ENCODE data around the gene SLC25A41.

The SLC25A41 gene

DNA sequence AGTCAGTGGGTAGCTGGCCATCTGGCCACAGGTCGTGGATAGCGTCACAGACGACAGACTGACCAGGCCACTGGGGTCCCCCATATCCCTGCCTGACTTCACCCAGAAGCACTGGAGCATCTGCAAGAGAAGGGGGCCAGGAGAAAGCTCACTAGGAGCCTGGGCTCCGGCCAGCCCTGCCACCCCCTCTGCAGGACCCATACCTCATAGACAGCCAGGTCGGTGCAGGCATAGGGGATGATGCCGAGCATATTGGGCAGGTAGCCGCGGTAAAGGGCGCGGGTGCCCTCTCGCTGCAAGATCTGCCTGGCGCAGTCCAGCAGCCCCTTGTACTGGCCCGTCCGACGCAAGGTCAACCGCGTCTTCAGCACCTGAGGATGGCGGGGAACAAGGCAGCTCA, 6.4 kb downstream of the SLC25A41 start:
- Mint-ChIP-seq H3K27ac (no peak overlapping the region), H3K9me3 (peaks cover 3% of the 10 kb centered on the region), H3K4me1 (ENCODE audit: low read depth) (peaks cover 21% of the 10 kb centered on the region), H3K27me3 (ENCODE audit: low read depth) (no peaks in the 10 kb centered on the region), H3K4me3 (no peak overlapping the region), H3K36me3 (ENCODE audit: low read depth) (peaks cover 12% of the 10 kb centered on the region)
- DNase-seq (ENCODE audit: low spot score), result no peak

DNA sequence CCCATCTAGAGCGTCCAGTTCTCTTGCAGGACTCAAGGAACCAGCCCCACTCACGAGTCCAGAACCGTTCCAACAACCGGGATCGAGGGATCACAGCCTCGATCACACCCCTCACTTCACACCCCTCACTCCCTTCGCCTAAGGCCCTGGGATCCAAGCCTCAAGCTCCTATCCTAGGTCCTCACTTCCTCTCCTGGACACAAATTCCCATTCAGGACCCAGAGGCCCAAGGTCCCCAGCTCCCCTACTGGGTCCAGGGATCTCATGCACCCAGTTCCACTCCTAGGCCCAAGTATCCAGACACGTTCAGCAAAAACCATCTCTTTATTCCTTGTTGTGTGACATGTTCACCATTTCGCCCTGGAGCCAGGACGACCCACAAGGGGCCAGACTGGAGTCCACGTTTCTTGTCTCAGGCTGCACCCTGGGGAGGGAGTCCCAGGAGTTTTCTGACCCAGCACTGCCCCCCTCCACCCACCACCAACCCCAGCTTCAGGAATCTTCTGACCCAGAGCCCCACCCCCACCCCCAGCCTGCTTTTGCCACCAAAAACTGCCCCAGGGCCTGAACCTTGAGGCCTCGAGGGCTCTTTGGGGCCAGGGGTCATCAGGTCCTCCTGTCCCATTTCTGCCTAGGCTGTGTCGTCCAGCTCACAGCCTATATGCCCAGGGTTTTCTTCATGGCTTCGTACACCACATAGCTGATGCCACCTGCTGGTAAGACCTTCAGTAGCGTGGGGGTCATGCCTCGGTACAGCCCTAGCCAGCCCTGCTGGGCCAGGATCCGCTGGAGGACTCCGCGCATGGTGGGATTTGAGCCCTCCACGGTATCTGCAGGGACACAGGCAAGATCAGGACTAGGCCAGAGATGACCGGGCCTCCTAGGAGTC, 7.6 kb downstream of the SLC25A41 start:
- Mint-ChIP-seq H3K36me3 (ENCODE audit: low read depth) (peaks cover 17% of the 10 kb centered on the region), H3K4me3 (peak overlapping the region; percentile 75), H3K27me3 (ENCODE audit: low read depth) (no peaks in the 10 kb centered on the region), H3K4me1 (ENCODE audit: low read depth) (peaks cover 22% of the 10 kb centered on the region), H3K9me3 (peaks cover 3% of the 10 kb centered on the region), H3K27ac (peak overlapping the region; percentile 87)
- no peak for DNase-seq (ENCODE audit: low spot score)

DNA sequence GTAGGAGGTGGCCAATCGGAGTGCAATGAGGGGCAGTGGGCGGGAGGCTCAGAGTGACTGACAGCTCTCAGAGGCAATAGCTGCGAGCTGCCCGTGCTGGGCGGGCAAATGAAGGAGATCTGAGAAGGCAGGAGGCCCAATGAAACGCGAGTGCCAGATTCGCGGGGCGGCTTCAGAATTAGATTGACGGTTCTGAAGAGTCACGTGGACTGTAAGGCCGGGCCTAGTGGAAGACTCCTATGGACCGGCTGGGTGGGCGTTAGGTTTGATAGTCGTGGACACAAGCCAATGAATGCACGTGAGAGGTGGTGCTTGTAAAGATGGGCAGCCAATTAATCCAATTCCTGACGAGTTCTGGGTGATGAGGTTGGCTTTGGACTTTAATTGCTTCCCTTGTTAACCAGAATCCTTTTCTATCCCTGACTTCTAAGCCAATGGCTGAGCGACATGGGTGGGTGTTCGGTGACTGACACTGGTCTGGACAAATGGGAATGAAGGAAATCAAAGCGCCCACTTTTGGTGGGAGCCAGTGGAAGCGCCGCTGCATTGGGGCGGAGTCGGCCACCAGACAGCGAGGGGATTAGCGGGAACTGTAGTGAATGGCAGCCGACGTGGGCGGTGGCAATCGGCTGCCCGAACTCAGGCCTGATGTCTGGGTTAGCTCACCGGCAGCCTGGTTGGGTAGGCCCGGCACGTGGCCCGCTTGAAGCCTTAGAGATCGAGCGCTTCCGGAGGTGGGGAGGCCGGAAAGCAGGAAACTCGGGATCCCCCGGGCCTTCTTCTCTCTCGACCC, 8.4 kb downstream of the SLC25A41 start:
- H3K27me3 Mint-ChIP-seq (ENCODE audit: low read depth), result no peaks in the 10 kb centered on the region
- H3K36me3 Mint-ChIP-seq (ENCODE audit: low read depth), result peaks cover 24% of the 10 kb centered on the region
- peak overlapping the region; percentile 87 for H3K27ac Mint-ChIP-seq

DNA sequence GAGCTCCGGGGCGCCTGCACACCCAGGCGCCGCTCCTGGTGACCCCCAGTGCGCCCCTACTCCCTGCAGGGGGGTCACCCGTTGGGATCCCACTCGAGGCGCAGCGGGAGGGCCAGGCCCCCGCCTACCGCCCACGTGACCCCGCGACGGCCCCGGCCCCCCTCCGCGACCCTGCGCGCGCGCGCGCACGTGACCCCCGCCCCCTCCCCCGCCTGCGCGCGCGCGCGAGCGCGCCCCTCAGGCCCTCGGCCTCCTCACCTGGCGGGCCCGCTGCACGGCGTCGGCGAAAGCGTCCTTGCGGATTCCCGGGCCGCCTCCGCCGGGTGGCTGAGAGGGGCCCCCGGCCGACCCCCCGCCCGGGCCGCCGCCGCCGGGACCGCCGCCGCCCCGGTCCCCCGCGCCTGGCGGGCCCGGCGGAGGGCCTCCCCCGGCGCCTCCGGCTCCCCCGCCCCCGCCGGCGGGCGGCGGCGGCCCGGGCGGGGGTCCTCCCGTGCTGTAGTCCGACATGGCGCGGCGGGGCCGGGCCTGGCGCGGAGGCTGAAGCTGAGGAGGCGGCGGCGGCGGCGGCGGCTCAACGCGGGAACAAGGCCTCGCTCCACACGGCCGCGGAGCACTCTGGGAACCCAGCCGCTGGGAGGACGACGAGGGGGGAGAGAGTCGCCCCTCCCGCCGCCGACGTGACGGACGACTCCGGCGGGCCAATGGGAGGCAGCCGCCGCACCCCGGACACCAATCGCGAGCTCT, 9.2 kb downstream of the SLC25A41 start, which contains the start of gene KHSRP:
Gene KHSRP, minus strand, starts transcription at position 617 of the 744 bp plus-strand sequence. Its CDS starts 110 bp downstream, at position 507.
- peaks cover 24% of the 10 kb centered on the region for H3K4me1 Mint-ChIP-seq (ENCODE audit: low read depth)
- DNase-seq (ENCODE audit: low spot score), result peak; percentile 9
- peaks cover 29% of the 10 kb centered on the region for H3K36me3 Mint-ChIP-seq (ENCODE audit: low read depth)
- H3K4me3 Mint-ChIP-seq, result peak within 1 kb of the TSS; percentile 94
- no peaks in the 10 kb centered on the region for H3K27me3 Mint-ChIP-seq (ENCODE audit: low read depth)
- H3K27ac Mint-ChIP-seq, result peak within 1 kb of the TSS; percentile 87
- H3K9me3 Mint-ChIP-seq, result peaks cover 3% of the 10 kb centered on the region

More for the DNA sequence above, 8.4 kb downstream of the SLC25A41 start:
- peak; percentile 100 for DNase-seq (ENCODE audit: low spot score)
- Mint-ChIP-seq H3K9me3 (peaks cover 3% of the 10 kb centered on the region), H3K4me3 (peak overlapping the region; percentile 75), H3K4me1 (ENCODE audit: low read depth) (peaks cover 22% of the 10 kb centered on the region)

DNA sequence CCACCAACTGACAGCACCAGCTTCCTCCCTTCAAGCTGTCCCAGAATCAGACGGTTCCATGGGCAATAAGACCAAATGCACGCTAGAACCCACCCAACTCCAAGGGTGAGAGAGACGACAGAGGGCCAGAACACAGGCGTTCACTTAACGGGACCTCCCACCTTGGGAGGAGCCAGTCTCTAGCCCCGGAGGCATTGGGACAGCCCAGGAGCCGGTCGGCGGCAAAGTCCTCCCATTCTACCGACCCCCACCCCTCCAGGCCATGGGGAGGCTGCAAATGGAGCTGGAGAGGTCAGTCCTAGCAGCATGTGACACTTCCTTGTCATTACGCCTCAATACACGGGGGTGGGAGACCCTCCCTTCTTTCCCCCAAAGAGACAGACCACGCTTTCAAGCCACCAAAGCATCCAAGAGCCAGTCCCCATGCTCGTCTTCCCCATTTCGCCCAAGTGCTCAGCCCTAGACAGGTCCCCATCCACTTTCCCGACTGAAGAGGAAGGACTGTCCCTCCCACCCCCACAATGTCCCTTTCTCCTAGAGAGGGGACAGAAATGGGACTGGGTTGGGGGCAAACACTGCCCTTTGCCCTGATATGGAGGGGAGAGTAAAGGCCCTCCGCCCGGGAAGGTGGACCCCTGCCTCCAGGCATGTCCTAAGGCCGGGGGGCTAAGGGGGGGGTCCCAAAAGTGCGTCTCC, 9.9 kb downstream of the SLC25A41 start:
- Mint-ChIP-seq H3K27me3 (ENCODE audit: low read depth) (no peaks in the 10 kb centered on the region), H3K4me1 (ENCODE audit: low read depth) (peaks cover 24% of the 10 kb centered on the region), H3K27ac (peak overlapping the region; percentile 79), H3K9me3 (peaks cover 3% of the 10 kb centered on the region), H3K36me3 (ENCODE audit: low read depth) (peaks cover 34% of the 10 kb centered on the region), H3K4me3 (peak overlapping the region; percentile 94)
- DNase-seq (ENCODE audit: low spot score), result peak; percentile 40

DNA sequence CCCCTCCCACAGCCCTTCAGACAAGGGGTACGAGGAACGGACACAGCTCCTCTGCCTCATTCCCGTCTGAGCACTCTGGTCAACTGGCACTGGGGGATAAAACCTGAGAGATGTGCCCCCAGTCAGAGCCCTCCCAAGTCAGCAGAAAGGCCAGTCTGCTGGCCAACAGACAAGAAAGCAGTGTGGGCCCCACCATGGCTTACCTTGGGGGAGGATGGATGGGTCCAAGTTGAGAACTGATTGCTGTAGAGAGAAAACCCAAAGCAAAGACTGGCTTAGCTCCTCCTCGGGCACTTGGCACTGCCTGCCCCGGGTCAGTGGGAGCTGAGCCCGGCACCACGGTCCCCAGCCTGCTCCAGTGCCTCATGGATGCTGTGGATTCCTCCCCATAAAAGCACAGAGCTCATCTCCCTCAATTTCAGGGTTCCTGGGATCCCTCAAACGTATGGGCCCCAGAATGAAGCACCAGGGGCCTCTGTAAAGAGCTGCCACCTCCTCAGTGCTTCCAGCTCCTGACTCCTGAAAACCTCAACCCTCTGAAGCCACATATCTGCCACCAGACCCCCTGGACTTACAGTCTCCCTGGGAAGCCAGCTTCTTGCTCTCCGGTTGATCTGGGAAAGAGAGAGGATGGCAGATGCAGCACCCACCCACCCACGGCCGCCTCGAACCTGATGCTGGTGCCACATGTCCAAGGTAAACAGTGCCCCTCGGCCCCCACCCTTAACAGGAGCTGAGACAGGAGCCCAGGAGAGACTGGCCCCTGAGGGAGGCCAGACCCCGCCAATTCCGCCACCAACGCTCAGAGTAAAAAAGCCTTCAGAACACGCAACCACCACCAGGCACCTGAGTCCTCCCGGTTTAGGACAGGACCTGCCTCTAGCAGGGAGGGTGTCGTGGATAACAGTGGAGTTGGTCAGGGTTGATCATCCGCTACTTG, 12.2 kb downstream of the SLC25A41 start:
- no peak overlapping the region for H3K4me3 Mint-ChIP-seq
- DNase-seq (ENCODE audit: low spot score), result no peak
- H3K27ac Mint-ChIP-seq, result no peak overlapping the region
- peaks cover 3% of the 10 kb centered on the region for H3K9me3 Mint-ChIP-seq
- H3K4me1 Mint-ChIP-seq (ENCODE audit: low read depth), result peaks cover 24% of the 10 kb centered on the region
- H3K27me3 Mint-ChIP-seq (ENCODE audit: low read depth), result no peaks in the 10 kb centered on the region
- peaks cover 49% of the 10 kb centered on the region for H3K36me3 Mint-ChIP-seq (ENCODE audit: low read depth)

DNA sequence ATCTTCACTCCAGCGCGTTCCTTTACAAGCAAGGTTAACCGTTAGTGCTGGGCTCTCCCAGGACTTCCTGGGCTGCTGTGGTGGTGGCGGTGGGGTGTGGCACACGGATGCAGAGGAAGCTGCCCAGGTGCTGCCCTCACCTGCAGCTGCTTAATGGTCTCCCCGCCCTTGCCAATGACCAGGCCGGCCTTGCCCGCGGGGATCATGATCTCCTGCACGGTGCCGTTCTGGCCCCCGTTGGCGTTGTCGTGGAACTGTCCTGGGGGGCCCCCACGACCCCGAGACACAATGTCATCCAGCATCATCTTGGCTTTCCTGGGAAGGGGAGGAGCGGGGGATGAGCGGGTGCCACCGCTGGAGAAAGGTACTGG, 15.0 kb downstream of the SLC25A41 start:
- Mint-ChIP-seq H3K27ac (no peak overlapping the region), H3K4me3 (no peak overlapping the region), H3K9me3 (no peaks in the 10 kb centered on the region), H3K4me1 (ENCODE audit: low read depth) (peaks cover 16% of the 10 kb centered on the region), H3K27me3 (ENCODE audit: low read depth) (no peaks in the 10 kb centered on the region), H3K36me3 (ENCODE audit: low read depth) (peaks cover 58% of the 10 kb centered on the region)
- no peak for DNase-seq (ENCODE audit: low spot score)

DNA sequence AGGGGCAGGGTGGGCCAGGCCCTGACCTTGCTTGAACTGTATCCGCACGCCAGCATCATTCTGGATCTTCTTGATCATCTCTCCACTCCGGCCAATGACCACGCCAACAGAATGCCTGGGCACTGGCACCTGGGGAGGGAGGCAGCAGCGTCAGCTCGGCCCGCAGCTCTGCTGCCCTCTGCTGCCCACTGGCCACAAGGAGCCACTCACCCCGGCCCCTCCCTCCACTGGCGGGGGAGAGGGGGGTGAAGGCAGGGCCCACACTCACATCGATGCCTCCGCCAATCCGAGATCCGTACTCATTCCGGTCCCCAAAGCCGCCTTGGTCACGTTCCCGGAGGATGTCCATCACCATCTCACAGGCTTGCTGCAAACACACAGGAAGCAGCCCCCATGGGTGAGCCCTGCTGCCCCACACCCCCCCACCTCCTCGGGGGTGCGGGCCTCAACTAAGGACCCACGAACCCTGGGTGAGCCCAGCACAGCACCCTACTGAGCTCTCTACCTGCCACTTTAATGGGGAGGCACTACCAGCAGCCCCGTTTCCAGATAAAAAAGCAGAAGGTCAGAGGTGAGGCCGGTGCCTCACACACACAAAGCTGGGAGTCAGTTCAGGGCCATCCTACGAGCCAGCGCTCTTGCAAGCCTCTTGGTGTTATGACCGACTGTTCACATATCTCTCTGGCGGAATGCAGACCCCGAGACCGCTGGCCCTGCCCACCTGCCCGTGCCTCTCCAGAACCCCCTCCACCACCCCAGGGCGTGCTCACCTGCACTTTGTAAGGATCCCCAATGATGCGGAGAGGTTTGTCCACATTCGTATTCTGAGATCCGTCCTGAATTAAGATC, 15.6 kb downstream of the SLC25A41 start:
- Mint-ChIP-seq H3K4me1 (ENCODE audit: low read depth) (peaks cover 10% of the 10 kb centered on the region), H3K27ac (no peak overlapping the region), H3K27me3 (ENCODE audit: low read depth) (no peaks in the 10 kb centered on the region), H3K36me3 (ENCODE audit: low read depth) (peaks cover 56% of the 10 kb centered on the region), H3K4me3 (no peak overlapping the region), H3K9me3 (no peaks in the 10 kb centered on the region)
- no peak for DNase-seq (ENCODE audit: low spot score)

GRCh38 chr19:6416658-6417405, 16.7 kb downstream of the SLC25A41 start:
- Mint-ChIP-seq H3K9me3 (no peaks in the 10 kb centered on the region), H3K4me1 (ENCODE audit: low read depth) (peaks cover 1% of the 10 kb centered on the region), H3K4me3 (no peak overlapping the region), H3K36me3 (ENCODE audit: low read depth) (peaks cover 49% of the 10 kb centered on the region), H3K27ac (no peak overlapping the region), H3K27me3 (ENCODE audit: low read depth) (no peaks in the 10 kb centered on the region)
- DNase-seq (ENCODE audit: low spot score), result no peak

GRCh38 chr19:6415591-6416190, 17.9 kb downstream of the SLC25A41 start:
- Mint-ChIP-seq H3K36me3 (ENCODE audit: low read depth) (peaks cover 44% of the 10 kb centered on the region), H3K27ac (no peak overlapping the region)

More at GRCh38 chr19:6415591-6416190, 17.9 kb downstream of the SLC25A41 start:
- no peak for DNase-seq (ENCODE audit: low spot score)
- Mint-ChIP-seq H3K4me3 (no peak overlapping the region), H3K4me1 (ENCODE audit: low read depth) (peaks cover 1% of the 10 kb centered on the region), H3K27me3 (ENCODE audit: low read depth) (no peaks in the 10 kb centered on the region), H3K9me3 (no peaks in the 10 kb centered on the region)
